Endothelial cell of umbilical vein (primary cell): ENCODE results near the gene ACSF3.

Experiments used
- CTCF ChIP-seq, 2 donors: IDR thresholded peaks; 1 replicate in 1 of 2; 2 replicates in 1 of 2; pipeline ENCODE4 v1.5.1; 2011; ENCODE audit warnings: low read length in 2 of 2, mild to moderate bottlenecking in 2 of 2, moderate library complexity in 2 of 2, control low read depth in 1 of 2, inconsistent platforms in 1 of 2, low read depth in 1 of 2; ENCODE audit not compliant: insufficient read depth in 1 of 2; ENCODE audit errors: extremely low read depth in 1 of 2
- EZH2 ChIP-seq: IDR thresholded peaks from 2 replicates; pipeline ENCODE4 v1.6.1; 2012; ENCODE audit warnings: borderline replicate concordance, low read depth, mild to moderate bottlenecking, moderate library complexity, low read length, inconsistent platforms; ENCODE audit not compliant: severe bottlenecking
- FOS ChIP-seq: IDR thresholded peaks from 2 replicates; pipeline ENCODE4 v1.6.1; 2011; ENCODE audit warnings: mild to moderate bottlenecking, low read length, moderate library complexity, borderline replicate concordance; ENCODE audit not compliant: insufficient read depth
- GATA2 ChIP-seq: IDR thresholded peaks from 2 replicates; pipeline ENCODE4 v1.7.0; 2011; ENCODE audit warnings: low read depth, mild to moderate bottlenecking, moderate library complexity, mixed read lengths, low read length; ENCODE audit not compliant: insufficient read length, insufficient read depth
- MAX ChIP-seq: IDR thresholded peaks from 2 replicates; pipeline ENCODE4 v1.6.1; 2011; ENCODE audit not compliant: insufficient read depth, insufficient read length
- POLR2A ChIP-seq: IDR thresholded peaks from 2 replicates; pipeline ENCODE4 v1.6.1; 2012; ENCODE audit warnings: low read depth, mild to moderate bottlenecking, control low read depth, low read length
- POLR2AphosphoS5 ChIP-seq: IDR thresholded peaks from 2 replicates; pipeline ENCODE4 v1.6.1; 2012; ENCODE audit warnings: low read depth, mild to moderate bottlenecking, control low read depth, low read length, moderate library complexity; ENCODE audit not compliant: insufficient read depth

- no peak for TF ChIP-seq POLR2AphosphoS5
- TF ChIP-seq CTCF (IDR thresholded peaks at IDR 0.05; ENCODE audit: extremely low read depth in 1 of 2, insufficient read depth in 1 of 2, low read depth in 1 of 2, low read length in 2 of 2): no peak
- no peak for TF ChIP-seq POLR2A
- no peak for TF ChIP-seq EZH2
- no peak for TF ChIP-seq GATA2
- TF ChIP-seq MAX: no peak
- TF ChIP-seq FOS: no peak
Measured at GRCh38 chr16:89051521-89052166, 42.0 kb upstream of the ACSF3 start.
